ENCODE data around the gene ATP2A2. TPM values are rescaled to one million over a fixed set of nuclear protein-coding genes. Genes with fewer than 3 reads are reported as not detected.

The ATP2A2 gene
- total RNA-seq, 1 donor from 2014 or later: 185 TPM

DNA sequence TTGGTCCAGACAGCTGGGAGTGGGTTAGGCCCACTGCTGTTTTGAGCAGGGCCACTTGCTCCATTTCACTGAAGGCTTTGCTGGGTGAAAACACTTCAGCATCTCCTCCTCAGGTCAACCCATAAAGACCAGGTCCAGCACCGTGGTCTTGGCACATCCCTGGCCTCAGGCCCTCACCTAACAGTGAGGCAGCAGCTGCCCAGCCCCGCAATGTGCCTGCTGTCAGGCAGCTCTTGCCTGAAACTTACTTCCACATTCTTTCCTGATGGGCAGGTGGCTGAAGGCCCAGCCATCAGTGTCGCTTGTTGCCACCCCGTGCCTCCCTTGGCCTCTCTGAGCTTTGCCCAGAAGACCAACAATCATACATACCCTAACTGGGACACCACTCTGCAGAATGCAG is 68.0 kb downstream of the ATP2A2 start:
- intact Hi-C loops (cut with DNase I): no loop called here
- TF ChIP-seq, protein P1, sequence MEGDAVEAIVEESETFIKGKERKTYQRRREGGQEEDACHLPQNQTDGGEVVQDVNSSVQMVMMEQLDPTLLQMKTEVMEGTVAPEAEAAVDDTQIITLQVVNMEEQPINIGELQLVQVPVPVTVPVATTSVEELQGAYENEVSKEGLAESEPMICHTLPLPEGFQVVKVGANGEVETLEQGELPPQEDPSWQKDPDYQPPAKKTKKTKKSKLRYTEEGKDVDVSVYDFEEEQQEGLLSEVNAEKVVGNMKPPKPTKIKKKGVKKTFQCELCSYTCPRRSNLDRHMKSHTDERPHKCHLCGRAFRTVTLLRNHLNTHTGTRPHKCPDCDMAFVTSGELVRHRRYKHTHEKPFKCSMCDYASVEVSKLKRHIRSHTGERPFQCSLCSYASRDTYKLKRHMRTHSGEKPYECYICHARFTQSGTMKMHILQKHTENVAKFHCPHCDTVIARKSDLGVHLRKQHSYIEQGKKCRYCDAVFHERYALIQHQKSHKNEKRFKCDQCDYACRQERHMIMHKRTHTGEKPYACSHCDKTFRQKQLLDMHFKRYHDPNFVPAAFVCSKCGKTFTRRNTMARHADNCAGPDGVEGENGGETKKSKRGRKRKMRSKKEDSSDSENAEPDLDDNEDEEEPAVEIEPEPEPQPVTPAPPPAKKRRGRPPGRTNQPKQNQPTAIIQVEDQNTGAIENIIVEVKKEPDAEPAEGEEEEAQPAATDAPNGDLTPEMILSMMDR (IDR thresholded peaks at IDR 0.05): no peak
- Histone ChIP-seq H3K36me3 (peaks cover 54 to 71% of the 10 kb centered on the region in 2 donors), H3K27me3 (no peaks in the 10 kb centered on the region), H3K27ac (peak overlapping the region in 1 of 2 donors; percentile 24), H3K4me1 (no peaks in the 10 kb centered on the region), H3K9me3 (no peaks in the 10 kb centered on the region), H3K4me3 (no peak overlapping the region)
- no peak for DNase-seq (ENCODE audit: low spot score in 2 of 2)

DNA sequence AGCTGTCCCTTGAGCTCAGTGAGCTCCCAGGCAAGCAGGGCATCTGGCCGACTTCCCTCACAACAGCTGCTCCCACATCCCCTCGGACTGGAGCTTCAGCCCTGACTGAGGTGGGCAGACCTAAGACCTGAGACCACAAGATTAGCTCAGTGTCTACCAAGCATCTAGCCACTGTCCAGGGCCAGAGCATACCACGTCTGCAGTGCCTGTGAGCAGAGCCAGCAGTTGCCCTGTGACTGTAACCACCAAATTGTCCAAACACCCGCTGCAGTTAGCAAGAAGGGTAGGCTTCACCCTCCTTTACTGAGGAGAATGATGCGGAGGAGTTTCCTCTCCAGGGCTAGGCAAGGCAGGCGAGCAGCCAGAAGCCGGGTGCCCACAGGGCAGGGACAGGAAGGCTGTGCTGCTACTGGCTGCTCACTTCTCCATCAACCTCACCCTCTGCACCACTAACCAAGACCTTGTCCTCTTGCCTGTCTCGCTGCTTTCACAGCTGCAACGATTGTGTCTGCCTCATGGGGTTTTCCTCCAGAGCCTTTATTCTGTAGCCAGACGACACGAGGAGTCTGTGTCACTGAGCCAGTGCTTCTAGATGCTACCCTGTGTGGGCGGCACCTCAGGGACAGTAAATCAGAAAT is 68.6 kb downstream of the ATP2A2 start:
- no peak overlapping the region for H3K4me3 ChIP-seq
- H3K4me1 ChIP-seq: no peaks in the 10 kb centered on the region
- DNase-seq (ENCODE audit: low spot score in 2 of 2): no peak
- intact Hi-C loops (cut with DNase I): no loop called here
- peak overlapping the region; percentile 12 to 24 for H3K27ac ChIP-seq
- TF ChIP-seq, protein P1 (IDR thresholded peaks at IDR 0.05): no peak
- H3K36me3 ChIP-seq: peaks cover 49 to 66% of the 10 kb centered on the region in 2 donors
- H3K27me3 ChIP-seq: no peaks in the 10 kb centered on the region
- no peaks in the 10 kb centered on the region for H3K9me3 ChIP-seq

DNA sequence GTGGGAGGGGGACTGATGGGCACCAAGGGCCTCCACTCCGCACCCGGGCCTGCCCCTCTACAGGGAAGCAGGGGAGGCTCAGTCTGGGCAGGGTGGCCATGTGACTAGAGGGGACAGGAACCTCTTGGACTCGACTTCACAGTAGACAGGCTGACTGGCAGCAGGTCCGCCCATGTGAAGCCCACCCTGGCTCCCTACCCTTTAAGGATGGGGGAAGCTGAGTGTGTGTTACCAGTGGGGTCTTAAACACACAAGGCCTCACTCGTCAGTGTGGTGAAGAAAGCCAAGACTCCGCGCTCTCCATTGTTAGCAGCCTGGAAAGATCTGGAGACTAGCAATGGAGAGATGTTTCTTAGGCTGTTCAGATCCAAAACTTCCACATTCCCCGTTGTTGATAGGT is 70.1 kb downstream of the ATP2A2 start:
- no peaks in the 10 kb centered on the region for H3K4me1 ChIP-seq
- no peak for DNase-seq (ENCODE audit: low spot score in 2 of 2)
- no peak overlapping the region for H3K27ac ChIP-seq
- H3K27me3 ChIP-seq: no peaks in the 10 kb centered on the region
- H3K9me3 ChIP-seq: no peaks in the 10 kb centered on the region
- TF ChIP-seq, protein P1 (IDR thresholded peaks at IDR 0.05): no peak
- no peak overlapping the region for H3K4me3 ChIP-seq
- intact Hi-C loops (cut with DNase I): no loop called here
- peaks cover 34 to 51% of the 10 kb centered on the region in 2 donors for H3K36me3 ChIP-seq

DNA sequence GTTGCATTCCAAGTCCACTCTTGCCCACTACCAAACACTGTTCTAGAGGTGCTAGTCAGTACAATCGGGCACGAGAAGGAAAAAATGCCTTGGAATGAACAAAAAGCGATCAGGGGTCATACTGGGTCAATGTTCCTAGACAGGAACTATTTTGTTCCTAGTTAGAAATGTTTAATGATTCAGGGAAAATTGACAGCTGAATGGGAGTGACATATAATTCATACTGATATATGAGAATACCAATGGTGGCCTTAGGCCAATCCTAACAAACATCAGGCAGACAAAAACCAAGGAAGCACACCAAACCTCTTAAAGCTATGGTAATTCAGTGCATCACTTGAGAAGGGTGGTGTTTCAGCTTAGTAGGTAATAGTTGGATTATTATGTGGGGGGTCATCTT is 71.4 kb downstream of the ATP2A2 start:
- Histone ChIP-seq H3K27me3 (no peaks in the 10 kb centered on the region), H3K27ac (no peak overlapping the region), H3K36me3 (peaks cover 22 to 38% of the 10 kb centered on the region in 2 donors), H3K4me3 (no peak overlapping the region), H3K9me3 (no peaks in the 10 kb centered on the region), H3K4me1 (no peaks in the 10 kb centered on the region)
- intact Hi-C loops (cut with DNase I): no loop called here
- TF ChIP-seq, protein P1 (IDR thresholded peaks at IDR 0.05): no peak
- no peak for DNase-seq (ENCODE audit: low spot score in 2 of 2)

DNA sequence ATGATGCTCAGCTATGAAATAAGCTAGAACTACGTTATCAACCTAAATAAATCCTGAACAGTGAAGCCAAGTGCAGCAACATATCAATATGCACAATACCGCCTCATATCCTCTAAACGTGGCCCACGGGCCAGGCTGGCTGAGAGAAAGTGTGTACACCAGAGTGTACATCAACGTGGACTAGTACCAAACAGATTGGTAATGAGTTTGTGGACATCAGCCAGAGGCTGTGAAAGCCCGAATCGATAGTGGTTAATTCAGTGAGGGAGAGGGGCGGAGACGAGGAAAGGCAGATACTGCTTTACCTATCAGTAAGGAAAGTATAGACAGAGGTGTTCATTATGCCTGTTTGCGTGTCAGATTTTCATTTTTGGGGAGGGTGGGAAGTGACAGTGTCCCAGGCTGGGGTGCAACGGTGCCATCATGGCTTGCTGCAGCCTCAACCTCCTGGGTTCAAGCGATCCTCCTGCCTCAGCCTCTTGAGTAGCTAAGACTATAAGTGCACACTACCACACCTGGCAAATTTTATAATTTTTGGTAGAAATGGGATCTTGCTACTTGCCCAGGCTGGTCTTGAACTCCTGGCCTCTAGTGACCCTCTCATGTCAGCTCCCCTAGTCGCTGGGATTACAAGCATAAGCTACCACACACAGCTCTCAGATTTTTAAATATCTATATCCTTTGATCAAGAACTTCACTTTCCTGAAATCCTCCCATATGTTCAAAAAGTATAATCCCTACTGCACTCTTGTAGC is 72.3 kb downstream of the ATP2A2 start:
- Histone ChIP-seq H3K36me3 (peaks cover 12 to 28% of the 10 kb centered on the region in 2 donors), H3K9me3 (no peaks in the 10 kb centered on the region), H3K4me1 (no peaks in the 10 kb centered on the region), H3K27me3 (no peaks in the 10 kb centered on the region), H3K4me3 (no peak overlapping the region), H3K27ac (no peak overlapping the region)
- intact Hi-C loops (cut with DNase I): no loop called here
- no peak for DNase-seq (ENCODE audit: low spot score in 2 of 2)
- TF ChIP-seq, protein P1 (IDR thresholded peaks at IDR 0.05): no peak

Data from ascending aorta (tissue), 2 donors.